Cerebellar cortex (tissue), 1 donor: ENCODE results near the gene OPHN1.
A peak's percentile ranks its signal among the peaks of the same experiment; 100 is the strongest.

Experiments
- DNase-seq: peaks from one replicate; pipeline ENCODE4 v3.0.0-alpha.2; 2015; ENCODE audit warnings: low spot score

The OPHN1 gene, protein sequence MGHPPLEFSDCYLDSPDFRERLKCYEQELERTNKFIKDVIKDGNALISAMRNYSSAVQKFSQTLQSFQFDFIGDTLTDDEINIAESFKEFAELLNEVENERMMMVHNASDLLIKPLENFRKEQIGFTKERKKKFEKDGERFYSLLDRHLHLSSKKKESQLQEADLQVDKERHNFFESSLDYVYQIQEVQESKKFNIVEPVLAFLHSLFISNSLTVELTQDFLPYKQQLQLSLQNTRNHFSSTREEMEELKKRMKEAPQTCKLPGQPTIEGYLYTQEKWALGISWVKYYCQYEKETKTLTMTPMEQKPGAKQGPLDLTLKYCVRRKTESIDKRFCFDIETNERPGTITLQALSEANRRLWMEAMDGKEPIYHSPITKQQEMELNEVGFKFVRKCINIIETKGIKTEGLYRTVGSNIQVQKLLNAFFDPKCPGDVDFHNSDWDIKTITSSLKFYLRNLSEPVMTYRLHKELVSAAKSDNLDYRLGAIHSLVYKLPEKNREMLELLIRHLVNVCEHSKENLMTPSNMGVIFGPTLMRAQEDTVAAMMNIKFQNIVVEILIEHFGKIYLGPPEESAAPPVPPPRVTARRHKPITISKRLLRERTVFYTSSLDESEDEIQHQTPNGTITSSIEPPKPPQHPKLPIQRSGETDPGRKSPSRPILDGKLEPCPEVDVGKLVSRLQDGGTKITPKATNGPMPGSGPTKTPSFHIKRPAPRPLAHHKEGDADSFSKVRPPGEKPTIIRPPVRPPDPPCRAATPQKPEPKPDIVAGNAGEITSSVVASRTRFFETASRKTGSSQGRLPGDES

DNA sequence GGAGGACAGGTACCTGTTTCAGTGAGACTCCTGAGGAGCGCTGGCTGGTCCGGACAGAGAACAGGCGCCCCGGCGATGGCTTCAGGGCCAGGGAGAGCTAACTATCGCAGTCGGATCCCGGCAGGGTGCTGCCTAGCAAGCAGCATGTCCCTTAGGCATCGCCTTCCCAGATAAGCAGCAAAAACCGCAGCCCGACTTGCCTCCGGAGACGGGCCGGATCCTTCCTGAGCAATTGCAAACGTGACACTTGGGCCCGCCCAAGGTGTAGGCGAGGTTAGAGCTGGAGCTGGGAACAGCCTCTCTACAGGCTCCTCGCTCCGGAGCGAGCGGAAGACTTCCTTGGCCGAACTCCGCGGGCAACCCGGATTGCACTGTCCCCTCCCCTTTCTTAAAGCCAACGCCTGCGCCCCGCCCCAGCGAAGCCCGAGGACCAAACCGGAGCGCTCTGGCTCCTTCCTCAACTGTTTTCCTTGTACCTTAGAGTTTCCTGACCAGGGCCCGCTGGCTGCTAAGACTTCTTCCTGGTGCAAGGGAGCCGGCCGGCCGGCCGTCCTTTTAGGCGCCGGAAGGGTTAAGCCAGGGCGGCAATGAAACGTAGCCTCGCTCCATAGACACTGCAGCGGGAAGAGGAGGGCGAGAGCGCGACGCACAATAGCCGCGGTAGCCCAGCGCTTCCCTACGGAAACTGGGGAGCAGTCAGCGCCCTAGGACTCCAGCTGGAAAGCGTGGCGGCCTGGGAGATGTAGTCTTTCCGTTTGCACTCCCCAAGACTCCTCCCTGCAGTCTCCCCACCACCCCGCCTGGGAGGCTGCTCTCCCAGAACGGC is at the start of gene OPHN1:
Gene OPHN1 (minus strand): TSS at position 341 of the 826 bp plus-strand sequence. CDS start 475 bp downstream, outside the sequence.
- peak; percentile 86 for DNase-seq

DNA sequence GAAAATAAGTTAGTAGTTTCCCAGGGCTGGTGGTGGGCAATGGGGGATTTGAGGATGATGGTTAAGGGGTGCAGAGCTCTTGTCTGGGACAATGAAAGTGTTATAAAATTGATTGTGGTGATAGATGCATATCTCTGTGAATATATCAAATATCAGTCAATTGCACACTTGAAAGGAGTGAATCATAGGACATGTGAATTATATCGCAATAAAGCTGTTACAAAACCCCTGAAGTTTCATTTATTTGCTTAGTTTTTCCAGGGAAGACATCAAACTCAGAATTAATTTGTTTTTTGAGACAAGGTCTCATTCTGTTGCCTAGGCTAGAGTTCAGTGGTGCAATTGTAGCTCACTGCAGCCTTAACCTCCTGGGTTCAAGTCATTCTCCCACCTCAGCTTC is 47.7 kb upstream of the OPHN1 start:
- no peak for DNase-seq

DNA sequence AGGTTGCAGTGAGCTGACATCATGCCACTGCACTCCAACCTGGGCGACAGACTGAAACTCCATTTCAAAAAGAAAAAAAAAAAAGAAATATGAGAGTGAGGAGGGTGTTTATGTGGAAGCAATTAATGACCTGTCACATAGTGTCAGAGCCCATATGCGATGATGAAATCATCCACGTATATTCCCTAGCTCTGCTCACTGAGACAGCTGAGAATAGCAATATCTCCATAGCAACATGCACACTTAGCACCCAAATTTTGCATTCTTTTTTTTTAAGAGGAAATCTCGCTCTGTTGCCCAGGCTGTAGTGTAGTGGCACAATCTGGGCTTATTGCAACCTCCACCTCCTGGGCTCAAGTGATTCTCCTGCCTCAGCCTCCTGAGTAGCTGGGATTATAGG is 31.5 kb upstream of the OPHN1 start:
- DNase-seq, result no peak

DNA sequence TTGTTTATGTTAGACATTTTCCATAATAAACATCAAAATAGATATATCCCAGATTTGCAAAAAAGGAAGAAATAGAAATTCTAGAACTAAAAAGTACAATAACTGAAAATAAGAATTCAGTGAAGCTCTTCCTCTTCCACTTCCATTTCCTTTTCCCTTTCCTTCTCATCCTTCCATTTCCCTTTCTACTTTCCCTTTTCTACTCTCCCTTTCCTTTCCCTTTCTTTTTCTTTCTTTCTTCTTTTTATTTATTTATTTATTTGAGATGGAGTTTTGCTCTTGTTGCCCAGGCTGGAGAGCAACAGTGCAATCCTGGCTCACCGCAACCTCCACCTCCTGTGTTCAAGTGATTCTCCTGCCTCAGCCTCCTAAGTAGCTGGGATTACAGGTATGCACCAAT is 30.6 kb upstream of the OPHN1 start:
- no peak for DNase-seq

DNA sequence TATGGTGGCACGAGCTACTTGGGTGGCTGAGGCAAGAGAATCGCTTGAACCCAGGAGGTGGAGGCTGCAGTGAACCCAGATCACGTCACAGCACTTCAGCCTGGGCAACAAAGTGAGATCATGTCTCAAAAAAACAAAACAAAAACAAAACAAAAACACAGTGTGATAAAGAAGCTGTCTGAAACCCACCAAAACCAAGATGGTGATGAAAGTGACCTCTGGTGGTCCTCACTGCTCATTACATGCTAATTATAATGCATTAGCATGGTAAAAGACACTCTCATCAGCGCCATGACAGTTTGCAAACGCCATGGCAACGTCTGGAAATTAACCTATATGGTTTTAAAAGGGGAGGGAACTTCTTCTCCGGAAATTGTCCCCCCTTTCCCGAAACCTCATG is 29.4 kb upstream of the OPHN1 start:
- peak; percentile 51 for DNase-seq

DNA sequence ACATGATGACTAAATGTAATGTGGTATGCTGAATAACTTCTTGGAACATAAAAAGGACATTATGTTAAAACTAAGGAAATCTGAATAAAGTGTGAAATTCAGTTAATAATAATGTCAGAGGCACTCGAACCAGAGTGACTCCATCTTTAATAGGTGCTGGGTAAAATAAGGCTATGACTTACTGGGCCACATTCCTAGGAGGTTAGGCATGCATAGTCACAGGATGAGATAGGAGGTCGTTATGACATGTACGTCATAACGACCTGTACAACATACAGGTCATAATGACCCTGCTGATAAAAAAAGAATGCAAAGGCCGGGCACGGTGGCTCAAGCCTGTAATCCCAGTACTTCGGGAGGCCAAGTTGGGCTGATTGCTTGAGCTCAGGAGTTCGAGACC is 28.9 kb upstream of the OPHN1 start:
- DNase-seq, result no peak

DNA sequence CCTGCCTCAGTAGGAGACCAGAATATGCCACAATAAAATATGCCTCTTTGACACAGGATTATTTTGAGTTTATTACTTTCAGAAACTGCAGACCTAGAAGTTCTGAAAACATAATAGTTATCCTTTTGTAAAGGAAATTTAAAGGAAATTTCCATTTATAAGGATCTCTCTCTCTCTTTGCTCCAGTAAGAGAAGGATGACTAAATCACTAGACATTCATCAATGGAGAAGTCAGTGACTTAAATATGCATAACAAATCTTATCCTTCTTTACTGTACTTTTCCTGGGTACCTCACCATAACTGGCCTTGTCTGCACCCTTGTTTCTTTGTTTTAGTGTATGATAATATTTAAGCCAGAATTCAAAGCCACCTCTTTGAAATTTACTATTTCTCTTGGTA is 28.3 kb upstream of the OPHN1 start:
- no peak for DNase-seq

DNA sequence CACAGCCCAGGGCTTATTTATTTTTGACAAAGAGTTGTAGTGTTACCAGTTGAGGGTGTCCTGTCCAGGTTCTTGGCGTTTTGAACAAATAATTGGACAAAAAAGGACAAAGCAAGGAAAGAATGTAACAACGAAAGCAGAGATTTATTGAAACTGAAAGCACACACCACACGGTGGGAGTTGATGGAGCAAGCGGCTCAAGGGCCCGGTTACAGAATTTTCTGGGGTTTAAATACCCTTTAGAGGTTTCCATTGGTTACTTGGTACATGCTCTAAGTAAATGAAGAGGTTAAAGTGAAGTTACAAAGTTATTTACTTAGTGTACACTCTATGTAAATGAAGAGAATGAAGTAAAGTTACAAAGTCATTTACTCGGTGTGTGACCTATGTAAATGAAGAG is 27.8 kb upstream of the OPHN1 start:
- DNase-seq, result no peak

DNA sequence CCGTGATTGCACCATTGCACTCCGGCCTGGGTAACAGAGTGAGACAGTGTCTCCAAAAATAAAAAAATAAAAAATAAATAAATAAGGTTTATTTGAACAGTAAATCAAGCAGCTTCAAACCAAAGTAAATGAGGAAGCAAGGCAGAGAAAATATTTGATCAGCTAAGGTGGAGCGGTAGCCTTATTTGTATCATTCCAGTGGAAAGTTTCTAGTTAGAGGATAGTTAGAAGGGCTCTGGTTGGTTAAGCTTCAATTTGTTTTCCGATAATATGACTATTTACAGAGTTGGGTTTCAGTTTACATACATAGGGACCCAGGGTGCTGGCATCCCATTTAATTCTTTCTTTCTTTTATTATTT is 21.8 kb upstream of the OPHN1 start:
- no peak for DNase-seq

DNA sequence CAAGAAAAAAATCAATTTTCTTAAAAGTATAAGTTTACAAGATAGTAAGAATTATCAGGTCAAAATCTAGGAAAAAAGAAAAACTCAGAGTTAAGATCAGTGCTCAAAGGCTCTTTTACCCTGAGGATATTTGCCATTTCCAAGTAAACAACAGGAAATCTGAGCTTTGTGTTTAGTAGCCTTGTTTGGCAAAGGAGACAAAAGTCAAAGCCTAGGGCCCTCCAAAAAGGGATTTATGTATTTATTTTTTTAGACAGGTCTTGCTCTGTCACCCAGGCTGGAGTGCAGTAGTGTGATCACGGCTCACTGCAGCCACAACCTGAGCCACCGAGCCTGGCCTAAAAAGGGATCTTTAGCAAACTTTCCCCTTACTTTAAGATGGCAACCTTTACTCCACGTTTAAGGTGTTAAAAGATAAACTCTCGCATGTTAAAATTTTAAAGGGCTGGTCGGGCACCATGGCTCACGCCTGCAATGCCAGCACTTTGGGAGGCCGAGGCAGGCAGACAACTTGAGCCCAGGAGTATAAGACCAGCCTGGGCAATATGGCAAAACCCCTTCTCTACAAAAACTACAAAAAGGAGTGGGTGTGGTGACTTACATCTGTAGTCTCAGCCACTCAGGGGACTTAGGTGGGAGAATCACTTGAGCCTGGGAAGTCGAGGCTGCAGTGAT is 21.3 kb upstream of the OPHN1 start:
- no peak for DNase-seq

DNA sequence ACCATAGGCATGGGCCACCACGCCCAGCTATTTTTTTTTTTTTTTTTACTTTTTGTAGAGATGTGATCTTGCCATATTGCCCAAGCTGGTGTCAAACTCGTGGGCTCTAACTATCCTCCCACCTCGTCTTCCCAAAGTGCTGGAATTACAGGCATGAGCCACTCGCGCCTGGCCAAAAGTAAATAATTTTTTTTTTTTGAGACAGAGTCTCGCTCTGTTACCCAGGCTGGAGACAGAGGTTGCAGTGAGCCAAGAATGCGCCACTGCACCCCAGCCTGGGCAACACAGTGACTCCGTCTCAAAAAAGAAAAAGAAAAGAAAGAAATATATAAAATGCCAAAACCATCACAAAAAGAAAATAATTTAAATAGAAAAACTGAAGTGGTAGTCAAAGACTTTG is 18.4 kb upstream of the OPHN1 start:
- DNase-seq, result no peak

DNA sequence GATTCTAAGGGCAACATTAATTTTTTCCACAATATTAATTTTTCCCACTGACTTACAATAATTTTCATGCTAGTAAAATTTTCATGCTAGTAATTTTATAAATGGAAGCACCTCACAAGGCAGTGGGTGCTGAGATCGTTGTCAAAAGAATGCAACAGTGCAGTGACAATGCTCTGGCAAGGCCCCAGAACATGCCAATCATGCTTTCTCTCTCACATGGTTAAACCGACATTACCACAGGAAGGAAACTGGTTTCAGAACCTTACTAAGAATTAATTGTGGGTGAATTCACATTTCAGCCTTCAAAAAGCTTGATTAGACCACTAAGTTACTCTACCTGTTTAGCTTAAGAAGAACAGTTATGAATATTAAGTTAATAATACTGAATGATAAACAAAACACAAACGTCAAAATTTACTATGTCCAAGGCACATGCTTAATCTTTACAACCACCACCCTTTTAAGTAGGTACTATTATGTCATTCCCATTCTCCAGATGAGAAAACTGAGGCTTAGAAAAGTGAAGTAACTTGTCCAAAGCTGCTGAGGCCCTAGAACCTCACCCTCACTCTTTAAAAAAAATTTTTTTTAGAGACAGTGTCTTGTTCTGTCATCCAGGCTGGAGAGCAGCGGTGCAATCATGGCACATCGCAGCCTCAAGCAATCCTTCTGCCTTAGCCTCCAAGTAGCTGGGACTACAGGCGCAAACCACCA is 10.0 kb upstream of the OPHN1 start:
- DNase-seq, result no peak

DNA sequence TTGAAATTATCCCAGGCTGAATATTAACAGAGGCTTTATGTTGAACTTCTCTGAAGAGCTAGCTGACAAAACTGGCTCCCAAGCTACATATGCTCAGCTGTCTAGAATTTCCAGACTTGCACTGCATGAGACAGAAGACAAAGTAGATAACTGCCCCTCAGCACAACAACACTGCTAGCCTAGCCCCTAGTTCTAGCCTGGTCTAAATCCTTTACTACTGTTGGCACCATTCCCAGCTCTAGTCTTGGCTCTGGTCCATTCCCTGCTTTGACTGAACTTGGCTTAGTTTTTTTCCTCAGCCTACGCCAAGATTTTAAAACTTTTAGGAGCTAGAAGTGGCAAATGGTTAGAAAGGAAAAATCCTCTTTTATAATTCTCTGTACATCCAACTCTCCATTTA is 7.6 kb upstream of the OPHN1 start:
- no peak for DNase-seq

DNA sequence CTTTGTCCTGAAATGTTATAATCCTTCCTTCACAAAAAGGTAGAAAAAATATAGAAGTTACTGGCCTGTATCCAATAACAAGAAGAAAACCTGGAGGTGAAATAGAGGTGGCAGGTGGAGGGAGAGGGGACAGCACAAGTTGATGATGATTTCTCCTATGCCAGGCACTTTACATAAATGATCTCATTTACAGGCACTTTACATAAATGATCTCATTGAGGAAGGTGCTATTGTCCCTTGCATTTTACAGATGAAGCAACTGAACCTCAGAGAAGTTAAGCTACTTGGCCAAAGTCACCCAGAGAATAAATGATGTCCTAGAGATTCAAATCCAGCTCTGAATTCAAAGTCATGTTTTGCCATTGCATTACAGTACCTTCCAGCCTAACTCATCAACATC is 7.1 kb upstream of the OPHN1 start:
- no peak for DNase-seq

DNA sequence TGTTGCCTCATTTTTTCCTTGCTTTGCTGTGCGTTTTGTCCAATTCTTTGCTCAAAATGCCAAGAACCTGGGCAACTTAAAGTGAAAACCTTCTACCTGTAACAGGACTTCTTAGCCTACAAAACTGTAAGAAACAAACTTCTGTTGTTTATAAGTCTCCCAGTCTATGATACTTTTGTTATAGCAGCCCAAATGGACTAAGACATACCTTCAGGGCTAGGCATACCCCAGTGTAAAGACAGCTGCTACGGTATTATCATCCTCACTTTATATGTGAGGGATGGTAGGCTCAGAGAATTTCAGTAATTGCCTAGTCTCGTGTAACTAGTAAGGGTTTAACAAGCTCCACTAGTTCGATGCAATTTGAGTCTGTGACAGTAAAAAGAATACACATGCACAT is 6.0 kb upstream of the OPHN1 start:
- DNase-seq, result no peak

DNA sequence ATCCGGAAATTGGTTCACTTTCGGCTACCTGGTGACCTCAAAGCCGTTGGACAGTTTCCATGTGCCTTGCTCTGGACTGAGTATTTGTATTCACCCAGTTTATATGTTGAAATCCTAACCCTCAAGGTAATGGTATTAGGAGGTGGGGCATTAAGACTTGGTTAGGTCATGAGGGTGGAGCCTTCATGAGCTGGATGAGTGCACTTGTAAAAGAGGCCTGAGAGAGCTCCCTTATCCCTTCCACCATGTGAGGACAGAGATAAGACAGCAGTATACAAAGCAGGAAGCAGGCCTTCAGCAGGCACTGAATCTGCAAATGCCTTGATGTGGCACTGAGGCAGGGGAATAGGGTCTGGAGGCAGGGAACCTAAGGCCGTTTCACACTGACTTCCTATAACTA is 5.3 kb upstream of the OPHN1 start:
- no peak for DNase-seq

DNA sequence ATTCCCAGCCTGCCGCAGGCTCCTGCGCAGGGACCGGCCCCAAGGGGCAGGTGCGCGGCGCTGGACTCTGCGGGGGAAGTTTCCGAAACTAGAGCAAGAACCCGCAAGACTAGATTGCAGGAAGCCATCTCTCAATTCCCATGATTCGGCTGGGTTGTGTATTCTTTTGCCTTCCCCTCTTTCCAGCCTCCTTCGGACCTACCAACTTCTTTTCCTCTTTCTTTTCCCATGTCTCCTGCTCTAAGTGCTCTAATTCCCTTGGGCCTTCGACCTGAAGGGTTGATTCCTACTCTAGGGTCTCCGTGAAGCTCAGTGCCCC is 645 bp upstream of the OPHN1 start:
- no peak for DNase-seq

DNA sequence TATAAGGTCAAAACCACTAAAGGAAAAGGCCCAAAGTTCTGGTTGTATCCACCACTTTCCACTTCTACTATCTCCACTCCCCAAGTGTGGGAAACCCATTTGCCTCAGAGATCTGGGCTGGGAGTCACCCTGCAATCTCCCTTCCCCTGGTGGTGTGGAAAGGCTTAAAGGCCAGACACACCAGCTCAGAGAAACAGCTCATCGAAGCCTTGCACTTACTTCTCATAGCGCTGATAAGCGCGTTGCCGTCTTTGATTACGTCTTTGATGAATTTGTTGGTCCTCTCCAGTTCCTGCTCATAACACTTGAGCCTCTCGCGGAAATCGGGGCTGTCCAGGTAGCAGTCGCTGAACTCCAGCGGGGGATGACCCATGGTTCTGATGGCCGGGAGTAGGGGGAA is 647 bp downstream of the OPHN1 start:
- no peak for DNase-seq

DNA sequence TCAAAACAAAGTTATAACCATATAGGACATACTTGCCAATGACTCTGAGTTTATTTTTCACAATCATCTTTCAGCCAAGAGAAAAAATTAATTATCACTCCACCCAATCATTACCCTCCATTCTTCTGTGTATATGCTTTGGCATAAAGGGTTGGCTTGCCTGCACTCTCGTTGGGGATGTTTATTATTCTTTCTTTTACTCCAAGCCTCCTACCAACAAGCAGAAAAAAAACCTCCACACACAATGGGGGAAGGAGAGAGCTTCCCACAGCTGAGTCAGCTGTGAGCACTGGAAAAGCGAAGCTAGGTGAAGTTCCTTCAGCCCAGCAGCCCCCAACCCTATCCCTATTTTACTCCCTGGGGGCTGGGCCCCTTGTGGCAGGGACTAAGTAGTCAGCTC is 1.5 kb downstream of the OPHN1 start:
- DNase-seq, result no peak

DNA sequence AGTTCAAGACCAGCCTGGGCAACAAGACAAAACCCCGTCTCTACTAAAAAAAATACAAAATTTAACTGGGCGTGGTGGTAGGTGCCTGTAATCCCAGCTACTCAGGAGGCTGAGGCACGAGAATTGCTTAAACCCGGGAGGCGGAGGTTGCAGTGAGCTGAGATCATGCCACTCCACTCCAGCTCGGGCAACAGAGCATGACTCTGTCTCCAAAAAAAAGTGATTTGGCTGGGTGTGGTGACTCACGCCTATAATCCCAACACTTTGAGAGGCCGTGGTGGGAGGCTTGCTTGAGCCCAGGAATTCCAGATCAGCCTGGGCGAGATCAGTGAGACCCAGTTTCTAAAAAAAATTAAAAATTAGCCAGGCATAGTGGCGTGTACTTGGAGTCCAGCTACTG is 4.1 kb downstream of the OPHN1 start:
- DNase-seq, result no peak

DNA sequence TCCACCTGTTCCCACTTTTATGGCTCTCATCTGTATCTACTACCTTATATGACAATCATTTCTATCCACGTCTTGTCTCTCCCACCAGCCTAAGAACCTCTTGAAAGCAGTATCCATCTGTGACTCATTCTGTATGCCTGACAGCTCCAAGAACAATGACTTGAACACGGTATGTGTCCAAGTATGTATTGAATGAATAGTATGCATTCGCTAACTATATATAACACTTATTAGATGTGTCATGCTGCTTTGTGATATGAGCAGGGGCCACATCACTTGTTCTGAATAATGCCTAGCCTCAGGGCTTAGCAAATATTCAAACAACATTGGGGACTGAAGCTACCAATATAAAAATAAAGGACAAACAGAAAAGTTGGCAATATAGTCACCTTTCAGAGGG is 4.9 kb downstream of the OPHN1 start:
- no peak for DNase-seq

DNA sequence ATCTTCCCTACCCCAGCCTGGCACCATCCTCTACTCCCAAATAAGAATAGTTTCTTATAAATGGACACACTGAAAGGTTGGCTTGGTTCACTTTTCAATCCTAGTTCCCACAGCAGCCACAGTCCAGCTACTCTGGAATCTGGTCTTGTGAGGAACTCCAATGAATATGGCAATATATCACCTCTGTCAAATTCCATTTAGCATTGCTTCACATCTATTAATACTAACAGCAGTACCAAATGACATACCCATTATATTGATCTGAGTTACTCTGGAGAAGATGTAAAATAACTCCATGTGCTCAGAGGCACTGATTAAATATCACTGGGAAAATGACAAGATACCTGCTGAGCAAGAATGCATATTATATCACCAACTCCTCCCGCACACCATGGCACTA is 8.6 kb downstream of the OPHN1 start:
- no peak for DNase-seq
